OCI-LY7 (cell line): ENCODE measurements around the gene WDR48. TPM values are rescaled to one million over a fixed set of nuclear protein-coding genes. Genes with fewer than 3 reads are reported as not detected.

Experiments
- BruUV-seq: library from RNA; stranded (reverse); fragments of 400-500 nt; replicated peaks from 2 replicates; lab custom pipeline; 2021; lab: Mats Ljungman, UMichigan
- CTCF ChIA-PET: fragments of 300-600 bp; sonication (Branson Sonifier 250); formaldehyde crosslinking; loops from one replicate; lab custom pipeline; 2022; ENCODE audit warnings: antibody characterized with exemption; ENCODE audit not compliant: unreplicated experiment; lab: Charles Lee
- POLR2A ChIA-PET: fragments of 300-600 bp; sonication (Branson Sonifier 250); formaldehyde crosslinking; loops from one replicate; lab custom pipeline; 2022; ENCODE audit warnings: antibody characterized with exemption; lab: Charles Lee
- DNase-seq: peaks from one replicate; pipeline ENCODE4 v3.0.0-alpha.2; 2015; ENCODE audit warnings: low spot score
- H2AFZ ChIP-seq: fragments of 200-600 bp; sonication (generic), shearing (Covaris generic); 2 replicates; pipeline ENCODE4 v1.6.1; 2014; ENCODE audit warnings: mild to moderate bottlenecking, antibody characterized with exemption, low read length, moderate library complexity
- H3K27ac ChIP-seq: fragments of 200-600 bp; sonication (generic); 2 replicates; pipeline ENCODE4 v1.5.1; 2014; ENCODE audit warnings: mixed run types, low read depth, mild to moderate bottlenecking, moderate library complexity, low read length, inconsistent platforms; ENCODE audit not compliant: poor library complexity, severe bottlenecking
- H3K36me3 ChIP-seq: fragments of 200-600 bp; sonication (generic); 2 replicates; pipeline ENCODE4 v1.6.1; 2014; ENCODE audit warnings: mild to moderate bottlenecking, antibody characterized with exemption, low read length, moderate library complexity, mixed read lengths; ENCODE audit not compliant: insufficient read depth
- H3K4me1 ChIP-seq: fragments of 200-600 bp; sonication (generic); 2 replicates; pipeline ENCODE4 v1.5.1; 2014; ENCODE audit warnings: mild to moderate bottlenecking, low read length; ENCODE audit not compliant: insufficient read depth, poor library complexity, severe bottlenecking
- H3K4me2 ChIP-seq: fragments of 200-600 bp; sonication (generic); 2 replicates; pipeline ENCODE4 v1.6.1; 2014; ENCODE audit warnings: mild to moderate bottlenecking, low read length
- H3K4me3 ChIP-seq: fragments of 200-600 bp; sonication (generic); 2 replicates; pipeline ENCODE4 v1.5.1; 2014; ENCODE audit warnings: mild to moderate bottlenecking, low read depth, low read length; ENCODE audit not compliant: poor library complexity, severe bottlenecking
- H3K79me2 ChIP-seq: fragments of 200-600 bp; sonication (generic); 2 replicates; pipeline ENCODE4 v1.6.1; 2016; ENCODE audit warnings: low read depth, mild to moderate bottlenecking, low read length, moderate library complexity, mixed read lengths; ENCODE audit not compliant: insufficient read depth
- H3K9me2 ChIP-seq: fragments of 200-600 bp; sonication (generic); 2 replicates; pipeline ENCODE4 v1.6.1; 2016; ENCODE audit warnings: mild to moderate bottlenecking, low read length, mixed read lengths; ENCODE audit not compliant: insufficient read depth
- H3K9me3 ChIP-seq: fragments of 200-600 bp; sonication (generic); 2 replicates; pipeline ENCODE4 v1.6.1; 2014; ENCODE audit warnings: mild to moderate bottlenecking, mixed run types, low read length, mixed read lengths
- H4K20me1 ChIP-seq: fragments of 200-600 bp; sonication (generic); 2 replicates; pipeline ENCODE4 v1.6.1; 2014; ENCODE audit warnings: mild to moderate bottlenecking, antibody characterized with exemption, low read length, moderate library complexity, mixed read lengths; ENCODE audit not compliant: insufficient read depth
- EZH2phosphoT487 ChIP-seq: fragments of 200-600 bp; sonication (generic); IDR thresholded peaks from 2 replicates; pipeline ENCODE4 v1.6.1; 2018; ENCODE audit warnings: low read depth, borderline replicate concordance, mild to moderate bottlenecking, mixed run types, antibody characterized with exemption, low read length, moderate library complexity, mixed read lengths
- intact Hi-C: fragments of 100-400 bp; cut with micrococcal nuclease; formaldehyde crosslinking; loops from one replicate; pipeline ENCODE4 v1.10.0; 2022; ENCODE audit not compliant: unreplicated experiment
- microRNA-seq: library from miRNA; unstranded; fragments of <30 nt; microRNA quantifications from one replicate; pipeline ENCODE4 v1.2.0, GENCODE V29; 2022; ENCODE audit warnings: borderline replicate concordance
- small RNA-seq: library from RNA; depleted of rRNA; stranded (forward); fragments of <200 nt; gene quantifications from one replicate; pipeline ENCODE3, GENCODE V24; 2014
- total RNA-seq, 2 experiments: library from RNA; depleted of rRNA in 1 of 2; stranded (reverse); fragments of >200 nt in 1 of 2; shearing (Covaris generic) in 1 of 2; gene quantifications; 2 replicates each; pipeline ENCODE4 v1.2.3, GENCODE V29; 2014 to 2022
- TF ChIP-seq, protein P1 (sequence below): fragments of 200-600 bp; sonication (generic); conservative IDR thresholded peaks from 2 replicates; pipeline ENCODE4 v1.5.1; 2014; ENCODE audit warnings: mild to moderate bottlenecking, antibody characterized with exemption, low read length, moderate library complexity, mixed read lengths

WDR48 gene
- total RNA-seq, 2 experiments from 2014 or later: 12.3 to 38.4 TPM

DNA sequence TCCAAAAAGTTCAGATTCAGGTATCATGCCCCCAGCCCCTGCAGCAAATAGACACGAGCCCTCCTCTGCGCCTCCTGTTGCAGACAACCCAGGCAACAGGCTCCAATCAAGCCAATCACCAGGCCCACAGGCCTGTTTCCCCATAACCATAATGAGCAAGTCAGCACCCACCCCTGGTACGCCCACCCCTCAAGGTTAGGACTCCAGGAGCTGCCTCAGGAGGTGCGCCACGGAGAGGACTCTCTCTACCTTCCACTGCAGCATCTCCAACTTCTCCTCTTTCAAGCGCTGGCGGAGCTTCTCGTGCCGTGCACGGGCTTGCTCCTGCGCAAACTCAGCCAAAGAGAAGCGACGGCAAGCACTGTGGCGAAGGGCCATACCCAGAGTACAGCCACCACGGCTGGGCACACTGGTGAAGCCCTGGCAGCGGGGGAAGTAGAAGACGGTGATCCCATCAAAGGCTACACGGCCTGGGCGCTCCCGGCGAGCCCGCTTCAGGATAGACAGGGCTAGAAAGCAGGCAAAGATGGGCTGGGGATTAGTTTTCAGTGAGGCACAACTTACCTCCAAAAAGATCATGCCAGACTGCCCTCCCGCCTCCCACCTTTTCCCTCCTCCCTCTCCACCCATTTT, 93.0 kb downstream of the WDR48 start:
- H4K20me1 ChIP-seq: no peaks in the 10 kb centered on the region
- H3K4me1 ChIP-seq: peaks cover 64% of the 10 kb centered on the region
- TF ChIP-seq EZH2phosphoT487: no peak
- TF ChIP-seq, protein P1, sequence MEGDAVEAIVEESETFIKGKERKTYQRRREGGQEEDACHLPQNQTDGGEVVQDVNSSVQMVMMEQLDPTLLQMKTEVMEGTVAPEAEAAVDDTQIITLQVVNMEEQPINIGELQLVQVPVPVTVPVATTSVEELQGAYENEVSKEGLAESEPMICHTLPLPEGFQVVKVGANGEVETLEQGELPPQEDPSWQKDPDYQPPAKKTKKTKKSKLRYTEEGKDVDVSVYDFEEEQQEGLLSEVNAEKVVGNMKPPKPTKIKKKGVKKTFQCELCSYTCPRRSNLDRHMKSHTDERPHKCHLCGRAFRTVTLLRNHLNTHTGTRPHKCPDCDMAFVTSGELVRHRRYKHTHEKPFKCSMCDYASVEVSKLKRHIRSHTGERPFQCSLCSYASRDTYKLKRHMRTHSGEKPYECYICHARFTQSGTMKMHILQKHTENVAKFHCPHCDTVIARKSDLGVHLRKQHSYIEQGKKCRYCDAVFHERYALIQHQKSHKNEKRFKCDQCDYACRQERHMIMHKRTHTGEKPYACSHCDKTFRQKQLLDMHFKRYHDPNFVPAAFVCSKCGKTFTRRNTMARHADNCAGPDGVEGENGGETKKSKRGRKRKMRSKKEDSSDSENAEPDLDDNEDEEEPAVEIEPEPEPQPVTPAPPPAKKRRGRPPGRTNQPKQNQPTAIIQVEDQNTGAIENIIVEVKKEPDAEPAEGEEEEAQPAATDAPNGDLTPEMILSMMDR: no peak
- ChIA-PET CTCF (no interaction called here), POLR2A (interaction anchor here (0.9 to 1.8 kb wide), 3 partner anchors 11 to 21 kb away, joined by 4 to 6 read pairs (median 5); no protein-coding TSS in a partner anchor)
- no peak for DNase-seq
- no peak overlapping the region for H3K27ac ChIP-seq
- intact Hi-C loops: loop anchor here (5.0 kb wide), 1 partner anchor 58 kb away; no protein-coding TSS in a partner anchor
- H3K79me2 ChIP-seq: peaks cover 44% of the 10 kb centered on the region
- no peak overlapping the region for H2AFZ ChIP-seq
- no peak overlapping the region for H3K4me3 ChIP-seq
- H3K9me3 ChIP-seq: no peaks in the 10 kb centered on the region
- no peaks in the 10 kb centered on the region for H3K9me2 ChIP-seq
- H3K36me3 ChIP-seq: peaks cover 67% of the 10 kb centered on the region
- no TSS peak for BruUV-seq
- H3K4me2 ChIP-seq: no peak overlapping the region

GRCh38 chr3:39146083-39146501, 94.3 kb downstream of the WDR48 start:
- Histone ChIP-seq H3K4me1 (peaks cover 71% of the 10 kb centered on the region), H2AFZ (no peak overlapping the region), H3K27ac (peak overlapping the region; percentile 90), H3K4me3 (peak overlapping the region; percentile 79), H3K9me2 (no peaks in the 10 kb centered on the region), H3K79me2 (peaks cover 56% of the 10 kb centered on the region), H3K36me3 (peaks cover 55% of the 10 kb centered on the region), H3K9me3 (no peaks in the 10 kb centered on the region), H4K20me1 (no peaks in the 10 kb centered on the region), H3K4me2 (peak overlapping the region; percentile 92)
- intact Hi-C loops: loop anchor here (5.0 kb wide), 1 partner anchor 59 kb away; no protein-coding TSS in a partner anchor
- no TSS peak for BruUV-seq
- ChIA-PET POLR2A (interaction anchor here (0.9 to 1.8 kb wide), 5 partner anchors 10 to 37 kb away, joined by 3 to 6 read pairs (median 4); no protein-coding TSS in a partner anchor), CTCF (interaction anchor here (1.3 kb wide), 1 partner anchor 27 kb away, joined by 3 read pairs; no protein-coding TSS in a partner anchor)
- DNase-seq: no peak
- no peak for TF ChIP-seq EZH2phosphoT487
- TF ChIP-seq, protein P1: no peak

Small RNAs within 50 kb of the gene (microRNA-seq; reads per million reads assigned to microRNA genes)
- 2.3 reads per million for gene MIR6822

Small RNAs within 50 kb of the gene (small RNA-seq; reads per million reads assigned to genes)
- not detected for gene RNU6-1227P

Other genes starting within 250 kb of the WDR48 start
- gene SCN10A, start 235.8 kb upstream of the WDR48 start, total RNA-seq (2014; rRNA removed; shearing (Covaris generic)): not detected in 2 replicates
- not detected in 2 replicates for gene SCN10A, start 235.8 kb upstream of the WDR48 start, total RNA-seq (2022)
- 0.25 TPM in 1 of 2 replicates, not detected in the other for gene SCN11A, start 72 bp upstream of the WDR48 start, total RNA-seq (2014; rRNA removed; shearing (Covaris generic))
- 0.13 and 0.22 TPM in 2 replicates for gene SCN11A, start 72 bp upstream of the WDR48 start, total RNA-seq (2022)
- 44.8 and 59.9 TPM in 2 replicates for gene GORASP1, start 55.6 kb downstream of the WDR48 start, total RNA-seq (2014; rRNA removed; shearing (Covaris generic))
- gene GORASP1, start 55.6 kb downstream of the WDR48 start, total RNA-seq (2022): 51.5 and 57.9 TPM in 2 replicates
- 10.5 and 12.8 TPM in 2 replicates for gene TTC21A, start 55.7 kb downstream of the WDR48 start, total RNA-seq (2014; rRNA removed; shearing (Covaris generic))
- 27.1 and 32.3 TPM in 2 replicates for gene TTC21A, start 55.7 kb downstream of the WDR48 start, total RNA-seq (2022)
- gene CSRNP1, start 101.6 kb downstream of the WDR48 start, total RNA-seq (2014; rRNA removed; shearing (Covaris generic)): 9.5 and 10.5 TPM in 2 replicates
- gene CSRNP1, start 101.6 kb downstream of the WDR48 start, total RNA-seq (2022): 9.4 and 9.7 TPM in 2 replicates
- gene XIRP1, start 140.6 kb downstream of the WDR48 start, total RNA-seq (2014; rRNA removed; shearing (Covaris generic)): not detected in 2 replicates
- not detected in 2 replicates for gene XIRP1, start 140.6 kb downstream of the WDR48 start, total RNA-seq (2022)
- not detected in 2 replicates for gene CX3CR1, start 228.0 kb downstream of the WDR48 start, total RNA-seq (2014; rRNA removed; shearing (Covaris generic))
- 0.13 TPM in 1 of 2 replicates, not detected in the other for gene CX3CR1, start 228.0 kb downstream of the WDR48 start, total RNA-seq (2022)